GM21717 (cell line): Measurements from ENCODE around the gene C1orf226.

ENCODE experiments used
- ATAC-seq: cut with Tn5 transposase; IDR thresholded peaks from one replicate; pipeline ENCODE4 v1.9.1; 2021; ENCODE audit warnings: mild to moderate bottlenecking, moderate library complexity; ENCODE audit not compliant: unreplicated experiment

The C1orf226 gene

DNA sequence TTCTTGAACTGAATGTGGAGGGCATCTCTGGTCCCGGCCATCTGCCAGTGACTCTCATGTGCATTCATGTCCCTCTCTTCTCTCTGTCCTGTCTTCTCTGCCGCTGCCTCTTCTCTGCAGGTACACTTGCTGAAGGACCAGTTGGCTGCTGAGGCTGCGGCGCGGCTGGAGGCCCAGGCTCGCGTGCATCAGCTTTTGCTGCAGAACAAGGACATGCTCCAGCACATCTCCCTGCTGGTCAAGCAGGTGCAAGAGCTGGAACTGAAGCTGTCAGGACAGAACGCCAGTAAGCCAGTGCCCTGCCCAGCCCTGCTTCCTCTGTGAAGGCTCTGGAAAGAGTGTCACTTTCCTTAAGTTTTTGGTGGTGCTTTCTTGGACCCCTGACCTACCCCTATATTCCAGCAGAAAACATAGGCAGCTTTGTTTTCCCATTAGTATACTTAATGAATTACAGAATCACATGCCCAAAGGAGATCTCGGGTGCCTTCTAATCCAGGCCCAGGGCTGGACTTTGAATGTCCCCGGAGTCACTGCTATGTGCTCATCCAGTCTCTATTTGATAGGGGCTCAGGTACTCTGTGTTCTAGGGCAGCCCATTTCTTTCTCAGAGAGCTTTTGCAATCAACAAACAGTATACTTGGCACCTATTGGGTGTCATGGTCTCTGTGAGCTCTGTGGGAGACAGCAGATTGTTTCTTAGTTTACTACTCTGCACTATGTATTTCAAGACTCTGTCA lies 16.1 kb upstream of the C1orf226 start:
- no peak for ATAC-seq

DNA sequence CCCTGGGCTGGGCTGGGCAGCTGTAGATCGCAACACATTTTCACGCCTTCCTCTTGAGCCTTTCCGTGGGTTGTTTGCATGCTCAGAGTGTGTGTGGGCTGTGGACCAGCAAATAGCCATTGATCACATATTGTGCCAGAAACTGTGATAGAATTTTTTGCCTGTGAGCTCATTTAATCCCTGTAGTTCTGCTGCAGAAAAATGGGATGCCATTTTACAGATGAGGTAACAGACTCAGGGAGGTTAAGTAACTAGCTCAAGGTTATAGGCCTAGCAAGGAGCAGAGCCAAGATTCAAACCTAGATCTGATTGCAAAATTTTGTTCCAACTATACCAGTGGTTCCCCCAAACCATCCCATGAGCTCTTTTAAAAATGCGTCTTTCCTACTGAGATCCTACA lies 15.4 kb upstream of the C1orf226 start:
- ATAC-seq: no peak

DNA sequence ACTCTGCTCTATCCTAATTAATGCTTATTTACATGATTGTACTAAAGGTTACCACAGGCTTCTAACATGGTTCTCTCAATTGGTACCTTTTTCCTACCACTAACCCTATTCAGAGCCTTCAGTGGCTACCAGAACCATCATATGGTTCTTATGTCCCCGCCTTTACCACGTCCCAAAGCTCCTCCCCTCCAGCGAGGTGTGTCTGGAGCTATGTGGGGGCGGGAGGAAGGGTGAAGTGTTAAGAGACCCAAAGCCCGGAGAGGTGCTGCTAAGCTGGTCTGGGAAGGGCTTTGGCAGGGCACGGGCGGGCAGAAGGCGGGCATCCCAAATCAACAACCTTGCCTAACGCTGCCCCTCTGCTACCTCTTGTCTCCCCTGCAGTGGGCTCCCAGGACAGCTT lies 14.9 kb upstream of the C1orf226 start:
- ATAC-seq: no peak

DNA sequence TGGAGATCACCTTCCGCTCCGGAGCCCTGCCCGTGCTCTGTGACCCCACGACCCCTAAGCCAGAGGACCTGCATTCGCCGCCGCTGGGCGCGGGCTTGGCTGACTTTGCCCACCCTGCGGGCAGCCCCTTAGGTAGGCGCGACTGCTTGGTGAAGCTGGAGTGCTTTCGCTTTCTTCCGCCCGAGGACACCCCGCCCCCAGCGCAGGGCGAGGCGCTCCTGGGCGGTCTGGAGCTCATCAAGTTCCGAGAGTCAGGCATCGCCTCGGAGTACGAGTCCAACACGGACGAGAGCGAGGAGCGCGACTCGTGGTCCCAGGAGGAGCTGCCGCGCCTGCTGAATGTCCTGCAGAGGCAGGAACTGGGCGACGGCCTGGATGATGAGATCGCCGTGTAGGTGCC lies 14.5 kb upstream of the C1orf226 start:
- ATAC-seq: no peak

DNA sequence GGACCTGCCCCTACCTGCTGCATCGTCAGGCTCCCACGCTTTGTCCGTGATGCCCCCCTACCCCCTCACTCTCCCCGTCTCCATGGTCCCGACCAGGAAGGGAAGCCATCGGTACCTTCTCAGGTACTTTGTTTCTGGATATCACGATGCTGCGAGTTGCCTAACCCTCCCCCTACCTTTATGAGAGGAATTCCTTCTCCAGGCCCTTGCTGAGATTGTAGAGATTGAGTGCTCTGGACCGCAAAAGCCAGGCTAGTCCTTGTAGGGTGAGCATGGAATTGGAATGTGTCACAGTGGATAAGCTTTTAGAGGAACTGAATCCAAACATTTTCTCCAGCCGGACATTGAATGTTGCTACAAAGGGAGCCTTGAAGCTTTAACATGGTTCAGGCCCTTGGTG lies 13.8 kb upstream of the C1orf226 start:
- ATAC-seq: no peak

DNA sequence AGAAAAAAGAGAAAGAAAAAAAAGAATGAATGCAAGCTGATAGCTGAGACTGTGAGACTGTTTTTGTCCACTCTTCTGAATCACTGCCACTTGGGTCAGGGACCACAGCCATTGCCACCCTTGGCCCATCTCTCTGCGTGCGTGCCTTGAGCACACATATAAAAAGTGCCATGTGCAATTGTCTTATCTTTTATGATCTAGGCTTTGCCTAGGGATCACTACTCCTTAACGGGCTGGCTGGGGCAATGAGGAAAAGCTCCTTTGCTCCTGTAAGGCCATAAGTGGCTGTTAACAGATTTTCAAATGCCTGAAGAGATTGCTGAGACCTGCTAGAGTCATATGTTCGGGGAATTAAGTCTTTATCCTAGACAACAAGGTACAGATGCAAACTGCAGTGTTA lies 13.1 kb upstream of the C1orf226 start:
- no peak for ATAC-seq

DNA sequence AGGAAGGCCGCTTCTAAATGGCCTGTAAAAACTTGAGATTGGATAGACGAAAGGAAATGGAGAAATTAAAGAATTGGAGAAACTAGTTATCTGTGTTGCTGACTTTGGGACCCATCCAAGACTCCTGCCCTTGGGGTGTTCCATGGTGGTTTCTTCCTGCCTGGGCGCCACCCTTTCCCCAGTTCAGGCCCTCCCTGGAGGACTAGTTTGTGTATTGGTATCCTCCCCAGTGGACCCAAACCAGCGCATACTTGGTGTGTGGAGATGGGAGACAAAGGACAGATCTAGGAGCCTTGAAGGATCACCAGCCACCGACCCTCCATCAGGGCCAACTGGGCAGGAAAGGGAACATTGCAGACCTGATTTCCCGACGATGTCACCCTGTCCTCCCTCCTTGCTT lies 12.0 kb upstream of the C1orf226 start:
- ATAC-seq: no peak

DNA sequence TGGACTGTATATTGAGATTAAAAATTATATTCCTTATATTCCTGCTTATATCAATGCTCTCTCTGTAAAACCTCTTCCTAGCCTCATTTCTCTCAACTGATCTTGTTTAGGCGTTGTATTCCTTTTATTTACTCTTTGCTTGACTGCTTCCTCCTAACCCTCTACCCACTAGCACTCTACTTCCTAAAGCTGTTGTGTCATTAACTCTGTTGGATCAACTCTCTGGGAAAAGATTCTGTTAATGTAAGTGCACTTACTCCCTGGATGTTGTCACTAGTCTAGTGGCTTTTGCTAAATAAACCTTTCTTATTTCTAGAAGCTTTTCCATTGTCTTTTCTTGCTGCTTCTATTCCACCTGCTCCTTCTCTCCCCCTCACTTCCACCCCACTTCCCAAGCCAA lies 11.4 kb upstream of the C1orf226 start:
- ATAC-seq: no peak

DNA sequence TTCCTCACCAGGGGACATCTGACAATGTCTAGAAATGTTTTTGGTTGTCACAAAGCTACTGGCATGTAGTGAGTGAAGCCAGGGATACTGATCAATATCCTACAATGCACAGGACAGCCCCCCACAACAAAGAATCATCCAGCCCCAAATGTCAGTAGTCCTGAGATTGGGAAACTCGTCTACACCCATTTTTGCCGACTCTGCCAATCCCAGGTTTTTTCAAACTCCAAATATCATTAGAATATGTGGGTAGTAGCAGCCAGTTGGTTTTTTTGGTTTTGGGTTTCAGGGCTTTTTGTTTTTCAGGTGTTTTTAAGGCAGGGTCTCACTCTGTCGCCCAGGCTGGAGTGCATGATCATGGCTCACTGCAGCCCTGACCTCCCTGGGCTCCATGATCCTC lies 10.8 kb upstream of the C1orf226 start:
- ATAC-seq: no peak

DNA sequence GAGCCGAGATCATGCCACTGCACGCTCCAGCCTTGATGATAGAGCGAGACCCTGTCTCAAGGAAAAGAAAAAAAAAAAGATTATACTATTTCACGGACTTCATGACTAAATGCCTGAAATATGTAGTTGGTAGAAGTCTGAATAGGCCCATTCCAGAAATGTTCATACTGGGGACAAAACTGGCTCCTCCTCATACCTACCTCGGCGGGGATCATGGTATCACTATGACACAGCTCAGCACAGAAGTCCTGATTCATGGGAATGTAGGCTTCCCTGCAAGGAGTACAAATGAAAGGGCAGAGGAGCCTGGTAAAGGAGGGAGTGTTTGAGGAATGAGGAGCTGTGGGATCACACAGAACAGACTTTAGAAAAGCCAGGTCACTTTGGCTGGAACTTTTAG lies 9.9 kb upstream of the C1orf226 start:
- ATAC-seq: no peak

DNA sequence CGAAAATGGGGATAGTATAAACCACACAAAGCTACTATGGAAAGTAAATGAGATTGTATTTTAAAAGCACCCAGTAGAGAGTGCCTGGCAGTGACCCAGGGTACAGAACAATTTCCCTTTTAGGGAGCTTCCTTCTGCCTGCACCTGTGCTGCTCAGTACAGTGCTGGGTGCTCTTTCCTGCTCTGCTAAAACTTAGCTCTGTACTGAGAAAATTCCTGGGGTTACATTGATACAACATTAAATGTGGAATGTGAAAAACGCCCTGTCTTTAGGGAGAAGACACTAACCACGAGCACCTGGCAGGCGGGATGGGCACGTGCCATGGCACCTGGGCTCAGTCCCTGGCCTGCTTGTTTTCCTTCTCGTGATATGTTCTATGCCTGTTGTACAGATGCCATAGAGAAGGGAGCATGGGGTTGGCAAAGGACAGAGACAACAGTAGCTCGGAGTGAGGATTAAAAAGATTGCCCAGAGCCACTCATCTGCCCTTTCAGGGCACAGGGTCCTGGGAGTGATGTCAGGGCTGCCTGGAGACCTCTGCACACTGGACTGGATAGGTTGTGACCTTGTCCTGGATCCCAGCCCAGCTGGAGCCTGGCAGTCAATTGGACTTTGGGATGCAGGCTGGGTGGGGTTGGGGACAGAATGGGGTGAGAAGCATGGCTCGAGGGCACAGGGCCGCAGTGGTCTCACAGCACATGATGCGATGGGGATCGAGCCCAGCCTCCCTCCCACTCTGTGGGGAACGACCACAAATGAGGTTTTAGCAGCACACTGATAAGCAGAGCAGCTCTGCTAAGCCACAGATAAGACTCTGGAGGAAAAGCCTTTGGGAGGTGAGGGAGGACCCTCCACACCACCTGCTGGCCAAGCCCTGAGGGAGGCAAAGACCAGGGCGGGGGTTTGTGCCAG lies 9.1 kb upstream of the C1orf226 start:
- no peak for ATAC-seq

DNA sequence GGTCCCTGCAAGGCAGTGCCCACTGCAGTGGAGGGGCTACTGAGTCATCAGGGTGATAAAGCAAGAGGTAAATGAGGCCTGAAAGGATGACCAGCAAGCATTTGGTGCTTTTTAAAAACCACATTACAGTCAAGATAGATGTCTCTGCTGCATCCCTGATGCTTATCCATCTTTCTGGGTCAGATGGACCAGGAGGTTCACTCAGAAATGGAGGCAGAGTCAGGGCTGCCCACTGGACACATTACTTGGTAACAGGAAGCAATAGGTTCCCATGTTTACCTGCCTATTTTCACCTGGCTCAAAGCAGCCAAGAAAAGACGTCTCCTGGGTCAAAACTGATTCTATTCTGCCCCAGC lies 8.5 kb upstream of the C1orf226 start:
- ATAC-seq: no peak

DNA sequence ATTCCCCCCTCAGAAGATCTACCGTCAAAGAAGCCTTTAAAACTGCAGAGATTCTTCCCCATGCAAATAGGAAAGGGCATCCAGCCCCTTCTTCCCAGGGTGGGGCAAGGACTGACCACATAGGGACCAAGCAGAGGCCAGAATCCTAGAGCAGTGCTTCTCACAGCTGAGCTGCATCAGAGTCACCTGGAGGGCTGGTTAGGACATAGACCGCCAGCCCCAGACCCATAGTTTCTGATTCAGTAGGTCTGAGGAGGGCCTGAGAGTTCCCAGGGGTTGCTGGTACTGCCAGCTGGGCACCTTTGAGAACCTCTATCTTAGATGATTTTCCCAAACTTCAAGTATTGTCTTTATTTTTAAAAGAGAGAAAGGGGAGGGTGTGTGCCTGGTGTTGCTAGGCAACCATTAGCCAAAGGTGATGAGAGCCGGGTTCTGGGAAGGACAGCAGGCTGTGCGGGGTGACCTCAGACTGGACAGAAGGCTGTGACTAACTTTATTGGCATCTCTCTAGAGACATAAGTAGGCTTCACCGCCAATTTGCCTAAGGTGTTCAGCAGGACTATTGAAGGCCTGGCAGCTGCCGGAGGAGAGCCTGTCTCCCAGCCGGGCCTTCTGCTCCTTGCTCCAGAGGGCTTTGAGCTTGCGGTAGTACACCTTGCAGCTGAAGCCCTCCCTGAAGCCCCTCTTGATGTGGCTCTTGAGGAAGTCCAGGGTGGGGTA lies 7.8 kb upstream of the C1orf226 start:
- no peak for ATAC-seq

DNA sequence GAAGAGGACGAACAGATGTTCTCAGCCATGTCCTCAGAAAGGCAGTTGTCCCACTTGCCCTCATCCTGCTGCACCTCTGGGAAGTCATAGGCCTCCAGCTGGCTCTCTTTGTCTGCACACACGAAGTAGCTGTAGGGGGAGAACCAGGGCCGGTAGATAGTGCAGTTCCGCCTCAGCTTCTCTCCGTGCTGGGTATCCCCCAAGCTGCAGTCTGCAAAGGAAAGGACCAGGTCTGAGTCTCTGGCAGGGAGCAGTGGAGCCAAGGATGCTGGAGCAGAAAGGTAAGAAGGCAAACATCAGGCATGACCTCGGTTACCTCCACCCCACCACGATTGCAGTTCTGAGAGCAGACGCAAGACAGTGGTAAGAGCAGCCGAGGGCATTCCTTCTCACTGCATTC lies 7.1 kb upstream of the C1orf226 start:
- no peak for ATAC-seq

DNA sequence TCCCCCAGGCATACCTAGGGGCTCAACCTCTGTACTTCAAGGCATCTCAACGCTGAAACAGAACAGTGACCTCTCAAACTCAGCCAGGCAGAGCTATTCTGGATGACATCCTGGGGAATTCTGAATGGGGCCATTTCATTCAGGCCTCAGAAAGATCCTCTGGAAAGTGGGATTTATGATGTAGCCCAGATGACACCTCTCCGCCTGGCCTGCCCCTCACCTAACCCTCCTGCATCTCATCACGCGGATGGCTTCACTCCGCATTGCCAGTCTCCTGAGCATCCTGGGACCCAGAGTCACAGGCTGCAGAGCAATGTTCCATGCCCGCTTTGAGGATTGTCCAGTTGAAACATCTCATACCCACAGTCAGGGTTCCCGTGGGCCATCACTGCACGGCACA lies 6.1 kb upstream of the C1orf226 start:
- no peak for ATAC-seq

DNA sequence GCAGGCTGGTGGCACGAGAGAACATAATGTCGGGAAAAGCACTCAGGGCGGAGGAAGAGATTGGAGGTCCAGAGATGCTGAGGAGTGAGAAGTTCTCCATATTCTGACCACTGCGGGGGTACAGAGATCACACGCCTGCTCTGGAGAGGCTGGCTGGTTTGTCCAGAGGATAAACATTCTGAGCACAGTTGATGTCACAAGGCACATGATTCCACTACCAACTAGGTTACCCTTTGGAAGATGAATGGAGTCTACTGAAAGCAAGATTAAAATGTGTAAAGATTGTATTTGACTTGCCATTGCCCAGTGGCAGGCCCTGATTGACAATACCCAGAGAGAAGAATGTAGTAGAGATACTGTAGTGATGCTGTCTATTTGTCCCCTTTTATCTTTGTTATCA lies 4.8 kb upstream of the C1orf226 start, which contains the start of gene SPATA46:
Gene SPATA46, minus strand, starts transcription at position 164 of the 400 bp plus-strand sequence. Its CDS starts 64 bp downstream, at position 100.
- no peak for ATAC-seq

DNA sequence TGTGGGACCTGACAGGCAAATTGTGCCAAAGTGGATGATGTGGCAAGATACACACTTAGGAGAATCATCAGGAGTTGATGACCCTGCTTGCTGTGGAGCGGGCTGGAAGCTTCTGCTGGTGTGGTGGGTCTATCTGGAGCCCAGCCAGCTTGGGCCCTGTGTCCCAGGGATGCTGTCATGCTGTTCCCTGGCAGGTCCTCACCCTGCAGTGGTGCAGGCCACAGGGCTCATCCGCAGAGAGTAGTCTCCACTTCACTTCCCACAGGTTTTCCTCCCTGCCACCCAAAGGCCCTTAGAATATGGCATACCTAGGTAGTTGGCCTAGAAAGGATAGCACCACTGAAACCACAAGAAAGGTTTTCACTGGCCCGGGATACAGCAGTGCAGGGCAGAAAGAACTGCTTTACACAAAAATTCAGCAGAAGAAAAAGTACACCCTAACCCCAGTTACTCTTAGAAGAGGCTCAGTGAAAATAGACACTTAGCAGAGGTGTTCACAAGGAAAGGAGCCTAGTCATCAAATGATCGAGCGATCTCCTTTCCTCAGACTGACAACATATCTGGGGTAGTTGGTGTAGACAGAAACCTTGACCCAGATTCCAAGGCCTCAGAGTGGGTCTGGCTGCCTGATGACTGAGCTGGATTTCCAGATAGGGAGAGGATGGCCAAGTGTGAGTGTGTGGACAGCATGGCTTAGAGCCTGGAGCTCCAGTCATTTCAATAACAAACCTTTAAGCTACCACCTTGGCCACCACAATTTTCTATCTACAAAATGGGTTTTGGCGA lies 1.3 kb upstream of the C1orf226 start:
- ATAC-seq: no peak

DNA sequence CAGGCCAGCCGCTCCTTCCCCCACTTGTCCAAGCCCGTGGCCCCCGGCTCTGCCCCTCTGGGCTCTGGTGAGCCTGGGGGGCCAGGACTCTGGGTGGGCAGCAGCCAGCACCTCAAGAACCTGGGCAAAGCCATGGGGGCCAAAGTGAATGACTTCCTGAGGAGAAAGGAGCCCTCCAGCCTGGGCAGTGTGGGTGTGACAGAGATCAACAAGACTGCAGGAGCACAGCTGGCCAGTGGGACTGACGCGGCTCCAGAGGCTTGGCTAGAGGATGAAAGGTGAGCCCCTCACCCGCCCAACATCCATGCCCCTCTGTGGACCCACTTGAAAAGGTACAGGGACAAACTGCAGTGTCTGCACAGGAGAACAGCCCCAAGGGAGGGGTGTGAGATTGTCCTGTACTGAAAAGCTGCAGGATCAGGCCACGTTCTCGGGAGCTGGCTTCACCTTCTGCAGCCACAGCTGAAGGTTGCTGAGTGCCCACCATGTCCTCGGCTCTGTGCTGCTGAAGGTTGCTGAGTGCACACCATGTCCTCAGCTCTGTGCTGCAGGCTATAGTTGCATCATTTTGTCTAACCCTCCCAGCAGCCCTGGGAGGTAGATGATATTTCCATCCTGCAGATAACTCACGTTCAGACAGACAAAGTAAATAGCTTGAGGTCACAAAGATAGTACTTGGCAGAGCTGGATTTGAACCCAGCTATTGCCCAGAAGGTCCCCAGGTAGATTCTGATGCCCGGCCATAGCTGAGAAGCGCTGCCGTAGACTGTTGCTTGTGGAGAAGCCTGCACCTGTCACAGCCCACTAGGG lies 618 bp downstream of the C1orf226 start:
- no peak for ATAC-seq

DNA sequence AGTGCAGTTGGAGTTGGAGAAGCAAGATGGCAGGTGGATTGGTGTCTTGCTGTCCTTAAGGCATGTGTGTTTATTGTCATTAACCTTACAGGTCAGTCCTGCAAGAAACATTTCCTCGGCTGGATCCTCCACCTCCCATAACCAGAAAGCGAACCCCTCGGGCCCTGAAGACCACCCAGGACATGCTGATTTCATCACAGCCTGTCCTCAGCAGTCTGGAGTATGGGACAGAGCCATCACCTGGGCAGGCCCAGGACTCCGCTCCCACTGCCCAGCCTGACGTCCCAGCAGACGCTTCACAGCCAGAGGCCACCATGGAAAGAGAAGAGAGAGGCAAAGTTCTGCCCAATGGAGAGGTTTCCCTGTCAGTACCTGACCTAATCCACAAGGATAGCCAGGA lies 1.6 kb downstream of the C1orf226 start:
- ATAC-seq: no peak

DNA sequence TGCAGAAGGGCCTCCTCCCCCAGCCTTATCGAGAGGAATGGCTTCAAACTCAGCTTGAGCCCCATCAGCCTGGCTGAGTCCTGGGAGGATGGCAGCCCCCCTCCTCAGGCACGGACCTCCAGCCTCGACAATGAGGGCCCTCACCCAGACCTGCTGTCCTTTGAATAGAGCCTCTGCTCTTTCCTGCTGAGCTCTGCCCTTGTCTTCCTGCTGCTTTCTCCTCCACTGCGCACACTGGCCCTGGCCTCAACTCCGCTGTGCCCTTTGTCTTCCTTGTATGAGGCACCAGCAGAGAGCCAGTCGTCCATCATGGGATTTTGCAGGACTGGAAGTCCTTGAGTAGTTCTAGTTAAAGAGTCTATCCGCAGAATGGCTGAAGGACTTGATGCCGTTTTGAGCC lies 2.0 kb downstream of the C1orf226 start:
- ATAC-seq: no peak
